ENCODE measurements around the gene USP7.

The USP7 gene

GRCh38 chr16:8901320-8901861, 62.3 kb downstream of the USP7 start:
- no peak for DNase-seq (ENCODE audit: low spot score)

- no peak for DNase-seq (ENCODE audit: low spot score)
Measured at GRCh38 chr16:8900343-8900742, 63.4 kb downstream of the USP7 start.

- DNase-seq (ENCODE audit: low spot score), result no peak
Measured at GRCh38 chr16:8899709-8900317, 63.9 kb downstream of the USP7 start.

- DNase-seq (ENCODE audit: low spot score), result no peak
Measured at GRCh38 chr16:8898660-8899318, 64.9 kb downstream of the USP7 start.

- DNase-seq (ENCODE audit: low spot score), result no peak
Measured at GRCh38 chr16:8894736-8895334, 68.9 kb downstream of the USP7 start.

GRCh38 chr16:8893976-8894690, 69.6 kb downstream of the USP7 start:
- no peak for DNase-seq (ENCODE audit: low spot score)

GRCh38 chr16:8893426-8893825, 70.3 kb downstream of the USP7 start:
- no peak for DNase-seq (ENCODE audit: low spot score)

GRCh38 chr16:8892101-8892575, 71.6 kb downstream of the USP7 start:
- no peak for DNase-seq (ENCODE audit: low spot score)

GRCh38 chr16:8890549-8890921, 73.2 kb downstream of the USP7 start:
- no peak for DNase-seq (ENCODE audit: low spot score)

- no peak for DNase-seq (ENCODE audit: low spot score)
Measured at GRCh38 chr16:8889893-8890548, 73.7 kb downstream of the USP7 start.

- DNase-seq (ENCODE audit: low spot score), result no peak
Measured at GRCh38 chr16:8888951-8889892, 74.5 kb downstream of the USP7 start.

GRCh38 chr16:8887952-8888560, 75.7 kb downstream of the USP7 start:
- no peak for DNase-seq (ENCODE audit: low spot score)

GRCh38 chr16:8887431-8887765, 76.3 kb downstream of the USP7 start:
- DNase-seq (ENCODE audit: low spot score), result no peak

GRCh38 chr16:8886593-8887430, 76.9 kb downstream of the USP7 start:
- no peak for DNase-seq (ENCODE audit: low spot score)

GRCh38 chr16:8885674-8886592, 77.8 kb downstream of the USP7 start:
- DNase-seq (ENCODE audit: low spot score), result peak; percentile 52

- no peak for DNase-seq (ENCODE audit: low spot score)
Measured at GRCh38 chr16:8882725-8883377, 80.9 kb downstream of the USP7 start.

- no peak for DNase-seq (ENCODE audit: low spot score)
Measured at GRCh38 chr16:8882041-8882617, 81.6 kb downstream of the USP7 start, which contains the start of gene LITAFD. Gene LITAFD (plus strand): TSS chr16:8882351. CDS start chr16:8884356, 2,005 bp downstream.
